ENCODE data around the gene STAG2.

DNA sequence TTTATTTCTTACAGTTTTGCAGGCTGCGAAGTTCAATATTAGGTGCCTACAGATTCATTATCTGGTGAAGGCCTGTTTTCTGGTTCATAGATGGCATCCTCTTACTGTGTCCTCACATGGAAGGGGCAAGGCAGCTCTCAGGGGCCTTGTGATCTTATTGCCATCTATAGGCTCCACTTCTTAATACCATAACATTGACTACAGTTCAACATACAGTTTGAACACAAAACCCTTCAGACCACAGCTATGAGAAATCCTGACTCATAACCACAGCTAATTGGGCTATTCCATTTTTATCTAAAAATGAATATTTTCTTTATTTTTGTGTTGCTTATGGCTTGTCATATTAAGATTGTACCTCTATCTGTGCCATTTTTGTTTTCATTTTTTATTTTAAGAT, 72.3 kb downstream of the STAG2 start:
- TF ChIP-seq EP300 (IDR thresholded peaks at IDR 0.05) (no peak), CTCF (IDR thresholded peaks at IDR 0.05) (no peak), POLR2AphosphoS5 (IDR thresholded peaks at IDR 0.05) (no peak), POLR2A (IDR thresholded peaks at IDR 0.05) (no peak)

All from stomach (tissue), 4 donors.